Measurements from ENCODE around the gene PDE2A.

DNA sequence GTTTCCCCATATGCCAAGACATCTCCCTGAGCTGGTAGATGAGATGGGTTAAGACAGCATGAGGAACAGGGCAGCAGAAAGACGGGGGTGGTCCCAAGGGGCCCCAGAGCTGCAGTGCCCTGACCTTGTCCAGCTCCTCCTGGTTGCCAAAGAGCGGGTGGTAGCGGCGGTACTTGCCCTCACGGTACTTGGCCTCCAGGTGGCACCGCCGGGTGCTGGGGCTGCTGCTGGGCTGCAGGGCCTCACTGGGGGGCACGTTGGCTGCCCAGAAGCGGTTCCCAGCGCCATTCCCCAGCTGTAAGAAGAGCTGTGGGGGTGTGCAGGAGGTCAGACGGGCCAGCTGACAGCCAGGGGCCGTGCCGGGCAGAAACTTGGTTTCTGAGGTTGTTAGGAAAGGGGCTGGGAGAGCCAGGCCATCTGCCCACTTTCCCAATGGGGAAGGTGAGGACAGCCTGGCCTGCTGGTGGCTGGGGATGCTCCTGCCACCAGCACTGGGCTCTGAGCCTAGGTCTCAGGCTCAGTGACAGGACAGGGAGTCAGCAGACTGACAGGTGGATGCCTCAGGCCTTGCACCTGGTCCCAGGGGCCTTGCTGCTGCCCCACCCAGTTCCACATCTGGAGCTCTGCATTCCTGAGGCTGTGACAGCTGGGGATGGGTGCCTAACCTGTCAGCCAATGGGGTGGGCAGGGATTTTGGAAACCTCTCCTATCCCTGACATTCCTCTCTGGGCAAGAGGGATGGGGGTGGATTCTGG lies 30.0 kb upstream of the PDE2A start:
- TF ChIP-seq, protein P1, sequence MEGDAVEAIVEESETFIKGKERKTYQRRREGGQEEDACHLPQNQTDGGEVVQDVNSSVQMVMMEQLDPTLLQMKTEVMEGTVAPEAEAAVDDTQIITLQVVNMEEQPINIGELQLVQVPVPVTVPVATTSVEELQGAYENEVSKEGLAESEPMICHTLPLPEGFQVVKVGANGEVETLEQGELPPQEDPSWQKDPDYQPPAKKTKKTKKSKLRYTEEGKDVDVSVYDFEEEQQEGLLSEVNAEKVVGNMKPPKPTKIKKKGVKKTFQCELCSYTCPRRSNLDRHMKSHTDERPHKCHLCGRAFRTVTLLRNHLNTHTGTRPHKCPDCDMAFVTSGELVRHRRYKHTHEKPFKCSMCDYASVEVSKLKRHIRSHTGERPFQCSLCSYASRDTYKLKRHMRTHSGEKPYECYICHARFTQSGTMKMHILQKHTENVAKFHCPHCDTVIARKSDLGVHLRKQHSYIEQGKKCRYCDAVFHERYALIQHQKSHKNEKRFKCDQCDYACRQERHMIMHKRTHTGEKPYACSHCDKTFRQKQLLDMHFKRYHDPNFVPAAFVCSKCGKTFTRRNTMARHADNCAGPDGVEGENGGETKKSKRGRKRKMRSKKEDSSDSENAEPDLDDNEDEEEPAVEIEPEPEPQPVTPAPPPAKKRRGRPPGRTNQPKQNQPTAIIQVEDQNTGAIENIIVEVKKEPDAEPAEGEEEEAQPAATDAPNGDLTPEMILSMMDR (IDR thresholded peaks at IDR 0.05; ENCODE audit: insufficient read depth, low read depth, low read length) = no peak
- no peak for TF ChIP-seq EZH2 (IDR thresholded peaks at IDR 0.05; ENCODE audit: insufficient read depth, low read length)

Data from astrocyte (in vitro differentiated cells and primary cell).